Frontal cortex (tissue), 4 donors: ENCODE measurements around the gene GAPT. TPM values are rescaled to one million over a fixed set of nuclear protein-coding genes. Genes with fewer than 3 reads are reported as not detected.
"Not testable (repeated sequence)": the region's sequence is repeated elsewhere in the genome, so short reads cannot be mapped to it uniquely, and the experiment has no call there.

Experiments used
- DNase-seq, 2 donors: peaks; one replicate each; pipeline ENCODE4 v3.0.0; 2012; ENCODE audit warnings: low spot score in 2 of 2
- FAIRE-seq: peaks from 2 replicates; lab custom pipeline; 2012; peaks lifted over from hg19 to GRCh38; lab: Jason Lieb, UNC
- total RNA-seq: library from RNA; depleted of rRNA; stranded (reverse); fragments of >200 nt; gene quantifications from one replicate; pipeline ENCODE4 v1.2.3, GENCODE V29; 2014
- donor health status: control.
- donor health status: control.
- donor health status: control.

GAPT gene
- total RNA-seq, 1 donor from 2014 or later, result not detected

GRCh38 chr5:58499231-58499630 lies 8.0 kb downstream of the GAPT start:
- FAIRE-seq (no peak), DNase-seq (no peak)

- no peak for FAIRE-seq
- DNase-seq, result no peak
Measured at GRCh38 chr5:58499941-58500340, 8.7 kb downstream of the GAPT start.

- DNase-seq (no peak), FAIRE-seq (no peak)
Measured at GRCh38 chr5:58501778-58502417, 10.7 kb downstream of the GAPT start.

- DNase-seq, result no peak
- no peak for FAIRE-seq
Measured at GRCh38 chr5:58503390-58504046, 12.3 kb downstream of the GAPT start.

- FAIRE-seq (no peak), DNase-seq (no peak)
Measured at GRCh38 chr5:58504766-58505165, 13.5 kb downstream of the GAPT start.

- FAIRE-seq (no peak), DNase-seq (no peak)
Measured at GRCh38 chr5:58505502-58505901, 14.3 kb downstream of the GAPT start.

- DNase-seq (no peak), FAIRE-seq (no peak)
Measured at GRCh38 chr5:58505971-58506640, 14.9 kb downstream of the GAPT start.

- FAIRE-seq (no peak), DNase-seq (no peak)
Measured at GRCh38 chr5:58507715-58508114, 16.5 kb downstream of the GAPT start.

- DNase-seq (no peak), FAIRE-seq (no peak)
Measured at GRCh38 chr5:58517198-58517597, 26.0 kb downstream of the GAPT start.

GRCh38 chr5:58523956-58524355 lies 32.7 kb downstream of the GAPT start:
- no peak for FAIRE-seq
- DNase-seq, result no peak

- FAIRE-seq (no peak), DNase-seq (no peak)
Measured at GRCh38 chr5:58524571-58524970, 33.3 kb downstream of the GAPT start.

GRCh38 chr5:58530942-58531490 lies 39.8 kb downstream of the GAPT start:
- FAIRE-seq (no peak), DNase-seq (no peak)

GRCh38 chr5:58541935-58542334 lies 50.7 kb downstream of the GAPT start:
- not testable (repeated sequence) for FAIRE-seq, DNase-seq

GRCh38 chr5:58542709-58543108 lies 51.5 kb downstream of the GAPT start:
- DNase-seq (no peak), FAIRE-seq (no peak)

GRCh38 chr5:58543723-58544122 lies 52.5 kb downstream of the GAPT start:
- no peak for FAIRE-seq
- no peak for DNase-seq

- FAIRE-seq, result no peak
Measured at GRCh38 chr5:58544195-58544594, 53.0 kb downstream of the GAPT start.

GRCh38 chr5:58544926-58545325 lies 53.7 kb downstream of the GAPT start:
- FAIRE-seq, result no peak
- DNase-seq, result no peak

More at GRCh38 chr5:58544195-58544594, 53.0 kb downstream of the GAPT start:
- no peak for DNase-seq

GRCh38 chr5:58545912-58546311 lies 54.7 kb downstream of the GAPT start:
- DNase-seq (no peak), FAIRE-seq (no peak)
